ENCODE measurements around the gene GNG7. TPM values are rescaled to one million over a fixed set of nuclear protein-coding genes. Genes with fewer than 3 reads are reported as not detected.

The GNG7 gene
- total RNA-seq, 1 donor from 2014 or later, result 0.64 TPM

- no peak for DNase-seq (ENCODE audit: low read depth in 2 of 2)
Observed at GRCh38 chr19:2726904-2727639, 24.6 kb upstream of the GNG7 start.

- no peak for DNase-seq (ENCODE audit: low read depth in 2 of 2)
Observed at GRCh38 chr19:2726160-2726855, 23.8 kb upstream of the GNG7 start.

GRCh38 chr19:2724148-2724557 is 21.7 kb upstream of the GNG7 start:
- DNase-seq (ENCODE audit: low read depth in 2 of 2), result no peak

GRCh38 chr19:2723747-2724146 is 21.3 kb upstream of the GNG7 start:
- no peak for DNase-seq (ENCODE audit: low read depth in 2 of 2)

- no peak for DNase-seq (ENCODE audit: low read depth in 2 of 2)
Observed at GRCh38 chr19:2723345-2723715, 20.8 kb upstream of the GNG7 start.

- peak in 1 of 2 donors; percentile 55 for DNase-seq (ENCODE audit: low read depth in 2 of 2)
Observed at GRCh38 chr19:2722541-2723344, 20.2 kb upstream of the GNG7 start.

GRCh38 chr19:2721570-2722540 is 19.4 kb upstream of the GNG7 start:
- no peak for DNase-seq (ENCODE audit: low read depth in 2 of 2)

GRCh38 chr19:2720777-2721569 is 18.5 kb upstream of the GNG7 start, which contains the start of gene DIRAS1:
TSS of gene DIRAS1 (minus strand) at chr19:2721372. CDS start at chr19:2717806, 3,566 bp downstream.
- no peak for DNase-seq (ENCODE audit: low read depth in 2 of 2)

GRCh38 chr19:2719920-2720776 is 17.7 kb upstream of the GNG7 start:
- no peak for DNase-seq (ENCODE audit: low read depth in 2 of 2)

- no peak for DNase-seq (ENCODE audit: low read depth in 2 of 2)
Observed at GRCh38 chr19:2719232-2719735, 16.8 kb upstream of the GNG7 start.

GRCh38 chr19:2717638-2718541 is 15.4 kb upstream of the GNG7 start:
- no peak for DNase-seq (ENCODE audit: low read depth in 2 of 2)

- DNase-seq (ENCODE audit: low read depth in 2 of 2), result no peak
Observed at GRCh38 chr19:2716722-2717637, 14.5 kb upstream of the GNG7 start.

- DNase-seq (ENCODE audit: low read depth in 2 of 2), result no peak
Observed at GRCh38 chr19:2716275-2716650, 13.8 kb upstream of the GNG7 start.

GRCh38 chr19:2715470-2716274 is 13.2 kb upstream of the GNG7 start:
- no peak for DNase-seq (ENCODE audit: low read depth in 2 of 2)

GRCh38 chr19:2714531-2715269 is 12.2 kb upstream of the GNG7 start:
- DNase-seq (ENCODE audit: low read depth in 2 of 2), result no peak
